Ovary (tissue), 3 donors: ENCODE measurements around the gene DDR2.

Experiments used
- EP300 ChIP-seq: sonication (generic); formaldehyde crosslinking; IDR thresholded peaks from one replicate; pipeline ENCODE4 v1.6.1; 2017; ENCODE audit warnings: antibody characterized with exemption
- TF ChIP-seq, protein P1 (sequence below), 3 donors: fragments of 450-650 bp in 2 of 3; fragments of 200-600 bp in 1 of 3; IDR thresholded peaks; one replicate each; pipeline versions ENCODE4 v1.5.1 to v1.8.0; 2016 to 2022; ENCODE audit warnings: antibody characterized with exemption in 3 of 3, mild to moderate bottlenecking in 1 of 3
- donor health status: DM: no; HTN: no; CAD: no.

DNA sequence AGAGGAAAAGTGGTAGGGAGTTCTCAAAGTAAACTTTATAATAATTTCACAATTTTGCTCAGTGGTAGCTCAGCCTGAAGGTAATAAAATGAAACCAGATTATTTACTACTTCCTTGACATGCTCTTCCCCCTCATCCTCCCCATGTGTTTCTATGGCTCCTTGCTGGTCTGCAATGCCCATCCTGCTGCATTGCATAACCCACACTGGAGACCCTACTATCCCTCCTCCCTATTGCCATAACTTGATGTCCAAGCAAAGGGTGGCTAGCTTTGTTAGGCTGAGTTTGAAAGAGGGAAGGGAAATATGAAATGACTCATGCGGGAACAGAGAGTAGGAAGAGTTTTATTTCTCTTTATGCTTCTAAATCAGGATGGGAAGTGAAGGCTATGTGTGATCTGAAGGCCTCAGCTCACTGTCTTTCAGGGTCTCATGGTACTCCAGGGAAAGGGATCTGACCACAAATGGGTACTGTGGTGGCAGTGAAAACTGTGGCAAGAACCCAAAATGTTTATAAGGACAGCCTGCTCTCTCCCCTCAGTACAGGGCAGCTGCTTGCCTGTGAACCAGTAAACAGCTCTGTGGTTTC lies 121.8 kb downstream of the DDR2 start:
- TF ChIP-seq EP300: no peak
- TF ChIP-seq, protein P1, sequence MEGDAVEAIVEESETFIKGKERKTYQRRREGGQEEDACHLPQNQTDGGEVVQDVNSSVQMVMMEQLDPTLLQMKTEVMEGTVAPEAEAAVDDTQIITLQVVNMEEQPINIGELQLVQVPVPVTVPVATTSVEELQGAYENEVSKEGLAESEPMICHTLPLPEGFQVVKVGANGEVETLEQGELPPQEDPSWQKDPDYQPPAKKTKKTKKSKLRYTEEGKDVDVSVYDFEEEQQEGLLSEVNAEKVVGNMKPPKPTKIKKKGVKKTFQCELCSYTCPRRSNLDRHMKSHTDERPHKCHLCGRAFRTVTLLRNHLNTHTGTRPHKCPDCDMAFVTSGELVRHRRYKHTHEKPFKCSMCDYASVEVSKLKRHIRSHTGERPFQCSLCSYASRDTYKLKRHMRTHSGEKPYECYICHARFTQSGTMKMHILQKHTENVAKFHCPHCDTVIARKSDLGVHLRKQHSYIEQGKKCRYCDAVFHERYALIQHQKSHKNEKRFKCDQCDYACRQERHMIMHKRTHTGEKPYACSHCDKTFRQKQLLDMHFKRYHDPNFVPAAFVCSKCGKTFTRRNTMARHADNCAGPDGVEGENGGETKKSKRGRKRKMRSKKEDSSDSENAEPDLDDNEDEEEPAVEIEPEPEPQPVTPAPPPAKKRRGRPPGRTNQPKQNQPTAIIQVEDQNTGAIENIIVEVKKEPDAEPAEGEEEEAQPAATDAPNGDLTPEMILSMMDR (IDR thresholded peaks at IDR 0.05): no peak
